Adrenal gland (tissue), 5 donors: Measurements from ENCODE around the gene NR4A1.

Experiments used
- POLR2A ChIP-seq, 2 donors: fragments of 450-650 bp; IDR thresholded peaks; one replicate each; pipeline ENCODE4 v1.6.1; 2017; ENCODE audit warnings: antibody characterized with exemption in 2 of 2, mild to moderate bottlenecking in 2 of 2, moderate library complexity in 1 of 2
- TF ChIP-seq, protein P1 (sequence below), 6 experiments: fragments of 450-650 bp in 4 of 6; fragments of 200-600 bp in 2 of 6; sonication (generic) in 1 of 6; IDR thresholded peaks; 1 replicate in 5 of 6; 2 replicates in 1 of 6; pipeline versions ENCODE4 v1.5.1 to v1.8.0; 2016 to 2021; ENCODE audit warnings: antibody characterized with exemption in 6 of 6, mild to moderate bottlenecking in 2 of 6, moderate library complexity in 1 of 6
- donor health status: DM: no; HTN: no; CAD: no.

DNA sequence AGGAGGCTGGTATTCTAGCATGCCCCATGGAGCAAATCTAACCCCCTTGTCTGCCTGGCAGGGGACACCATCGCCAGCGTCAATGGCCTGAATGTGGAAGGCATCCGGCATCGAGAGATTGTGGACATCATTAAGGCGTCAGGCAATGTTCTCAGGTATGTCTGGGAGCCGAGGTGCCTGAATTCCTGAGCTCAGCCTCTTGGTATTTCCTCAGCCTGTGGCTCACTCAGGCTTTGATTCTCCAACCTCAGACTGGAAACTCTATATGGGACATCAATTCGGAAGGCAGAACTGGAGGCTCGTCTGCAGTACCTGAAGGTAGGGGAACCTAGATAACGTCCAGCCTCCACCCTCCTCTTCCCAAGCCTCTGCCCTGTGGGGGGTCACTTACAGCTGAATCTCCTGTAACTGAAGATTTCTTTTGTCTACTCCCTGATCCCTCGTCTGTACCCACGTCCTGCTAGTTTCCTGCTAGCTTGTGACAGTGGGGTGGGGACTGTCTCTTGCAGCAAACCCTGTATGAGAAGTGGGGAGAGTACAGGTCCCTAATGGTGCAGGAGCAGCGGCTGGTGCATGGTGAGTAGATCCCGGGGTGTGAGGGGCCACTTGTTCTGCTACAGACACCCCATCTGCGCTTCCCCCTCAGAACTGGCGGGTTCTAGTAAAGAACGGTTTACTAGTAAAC, 37.5 kb upstream of the NR4A1 start:
- TF ChIP-seq, protein P1, sequence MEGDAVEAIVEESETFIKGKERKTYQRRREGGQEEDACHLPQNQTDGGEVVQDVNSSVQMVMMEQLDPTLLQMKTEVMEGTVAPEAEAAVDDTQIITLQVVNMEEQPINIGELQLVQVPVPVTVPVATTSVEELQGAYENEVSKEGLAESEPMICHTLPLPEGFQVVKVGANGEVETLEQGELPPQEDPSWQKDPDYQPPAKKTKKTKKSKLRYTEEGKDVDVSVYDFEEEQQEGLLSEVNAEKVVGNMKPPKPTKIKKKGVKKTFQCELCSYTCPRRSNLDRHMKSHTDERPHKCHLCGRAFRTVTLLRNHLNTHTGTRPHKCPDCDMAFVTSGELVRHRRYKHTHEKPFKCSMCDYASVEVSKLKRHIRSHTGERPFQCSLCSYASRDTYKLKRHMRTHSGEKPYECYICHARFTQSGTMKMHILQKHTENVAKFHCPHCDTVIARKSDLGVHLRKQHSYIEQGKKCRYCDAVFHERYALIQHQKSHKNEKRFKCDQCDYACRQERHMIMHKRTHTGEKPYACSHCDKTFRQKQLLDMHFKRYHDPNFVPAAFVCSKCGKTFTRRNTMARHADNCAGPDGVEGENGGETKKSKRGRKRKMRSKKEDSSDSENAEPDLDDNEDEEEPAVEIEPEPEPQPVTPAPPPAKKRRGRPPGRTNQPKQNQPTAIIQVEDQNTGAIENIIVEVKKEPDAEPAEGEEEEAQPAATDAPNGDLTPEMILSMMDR (IDR thresholded peaks at IDR 0.05): no peak
- no peak for TF ChIP-seq POLR2A (IDR thresholded peaks at IDR 0.05)
